OCI-LY3 (cell line): ENCODE results near the gene OAS2.
A peak's percentile ranks its signal among the peaks of the same experiment; 100 is the strongest.

Experiments used
- H2AFZ ChIP-seq: fragments of 200-600, 300-600 bp; shearing (Covaris generic); 2 replicates; pipeline ENCODE4 v1.6.0; 2014; ENCODE audit warnings: antibody characterized with exemption, low read depth, low read length
- H3K27ac ChIP-seq: fragments of 200-600, 300-600 bp; sonication (generic); 2 replicates; pipeline ENCODE4 v1.5.1; 2014; ENCODE audit warnings: mild to moderate bottlenecking, low read length, moderate library complexity, mixed read lengths
- H3K27me3 ChIP-seq: fragments of 200-600, 300-600 bp; sonication (generic); 2 replicates; pipeline ENCODE4 v1.6.1; 2014; ENCODE audit warnings: low read depth, low read length, mixed read lengths
- H3K36me3 ChIP-seq: fragments of 200-600, 300-600 bp; sonication (generic); replicated peaks from 2 replicates; pipeline ENCODE3; 2014; ENCODE audit warnings: low read depth, low read length, mixed read lengths
- H3K4me1 ChIP-seq: fragments of 300-600, 200-600 bp; sonication (generic); 2 replicates; pipeline ENCODE4 v1.6.1; 2014; ENCODE audit warnings: low read length, mixed read lengths
- H3K4me2 ChIP-seq: fragments of 200-600, 300-600 bp; sonication (generic); 2 replicates; pipeline ENCODE4 v1.6.1; 2014; ENCODE audit warnings: low read length, mixed read lengths
- H3K4me3 ChIP-seq: fragments of 300-600, 200-600 bp; sonication (generic); 2 replicates; pipeline ENCODE4 v1.5.1; 2014; ENCODE audit warnings: antibody characterized with exemption, mild to moderate bottlenecking, low read length, moderate library complexity
- H3K79me2 ChIP-seq: fragments of 300-600, 200-600 bp; shearing (Covaris generic); 2 replicates; pipeline ENCODE4 v1.6.1; 2014; ENCODE audit warnings: mild to moderate bottlenecking, low read length, mixed read lengths
- H3K9ac ChIP-seq: fragments of 300-600, 200-600 bp; shearing (Covaris generic); 2 replicates; pipeline ENCODE4 v1.6.0; 2014; ENCODE audit warnings: mild to moderate bottlenecking, low read length, moderate library complexity
- H3K9me3 ChIP-seq: fragments of 200-600, 300-600 bp; shearing (Covaris generic); 2 replicates; pipeline ENCODE4 v1.6.1; 2014; ENCODE audit warnings: low read length, mixed read lengths; ENCODE audit not compliant: insufficient read depth
- H4K20me1 ChIP-seq: fragments of 200-600, 300-600 bp; sonication (generic); 2 replicates; pipeline ENCODE4 v1.6.1; 2016; ENCODE audit warnings: low read length, mixed read lengths; ENCODE audit not compliant: insufficient read depth
- CTCF ChIP-seq: fragments of 200-600, 300-600 bp; sonication (generic); IDR thresholded peaks from 2 replicates; pipeline ENCODE4 v1.5.1; 2014; ENCODE audit warnings: antibody characterized with exemption, low read length, low read depth
- EZH2phosphoT487 ChIP-seq: fragments of 200-600 bp; shearing (Covaris generic); IDR thresholded peaks from 2 replicates; pipeline ENCODE4 v1.6.1; 2018; ENCODE audit warnings: antibody characterized with exemption, mixed run types, low read depth

Gene OAS2

GRCh38 chr12:113002676-113003075 lies 24.4 kb downstream of the OAS2 start:
- H3K9me3 ChIP-seq: peaks cover 12% of the 10 kb centered on the region
- H3K36me3 ChIP-seq: peaks cover 15% of the 10 kb centered on the region
- no peaks in the 10 kb centered on the region for H3K27me3 ChIP-seq
- no peak overlapping the region for H2AFZ ChIP-seq
- H3K4me1 ChIP-seq: peaks cover 22% of the 10 kb centered on the region
- no peak overlapping the region for H3K4me3 ChIP-seq
- no peaks in the 10 kb centered on the region for H3K79me2 ChIP-seq
- no peak overlapping the region for H3K9ac ChIP-seq
- no peaks in the 10 kb centered on the region for H4K20me1 ChIP-seq
- no peak overlapping the region for H3K27ac ChIP-seq
- no peak overlapping the region for H3K4me2 ChIP-seq
- TF ChIP-seq CTCF: no peak
- TF ChIP-seq EZH2phosphoT487: no peak

GRCh38 chr12:113003636-113004035 lies 25.3 kb downstream of the OAS2 start:
- Histone ChIP-seq H3K27ac (no peak overlapping the region), H4K20me1 (no peaks in the 10 kb centered on the region), H3K9ac (no peak overlapping the region), H3K79me2 (no peaks in the 10 kb centered on the region), H3K9me3 (peaks cover 2% of the 10 kb centered on the region), H2AFZ (no peak overlapping the region), H3K4me1 (peaks cover 16% of the 10 kb centered on the region), H3K36me3 (peaks cover 6% of the 10 kb centered on the region), H3K4me2 (no peak overlapping the region), H3K4me3 (no peak overlapping the region), H3K27me3 (no peaks in the 10 kb centered on the region)
- TF ChIP-seq EZH2phosphoT487 (no peak), CTCF (no peak)

GRCh38 chr12:113005762-113006161 lies 27.4 kb downstream of the OAS2 start:
- TF ChIP-seq EZH2phosphoT487 (no peak), CTCF (peak; percentile 24)
- no peaks in the 10 kb centered on the region for H3K4me1 ChIP-seq
- H3K9me3 ChIP-seq: no peaks in the 10 kb centered on the region
- H3K4me2 ChIP-seq: no peak overlapping the region
- H3K36me3 ChIP-seq: peaks cover 6% of the 10 kb centered on the region
- no peak overlapping the region for H3K27ac ChIP-seq
- H3K4me3 ChIP-seq: no peak overlapping the region
- no peaks in the 10 kb centered on the region for H3K27me3 ChIP-seq
- no peak overlapping the region for H2AFZ ChIP-seq
- H3K79me2 ChIP-seq: no peaks in the 10 kb centered on the region
- H4K20me1 ChIP-seq: no peaks in the 10 kb centered on the region
- no peak overlapping the region for H3K9ac ChIP-seq

- Histone ChIP-seq H3K79me2 (no peaks in the 10 kb centered on the region), H3K4me2 (no peak overlapping the region), H3K9me3 (peaks cover 2% of the 10 kb centered on the region; the same call in 1 of the 2 replicates), H3K27me3 (no peaks in the 10 kb centered on the region), H3K4me3 (no peak overlapping the region), H3K9ac (no peak overlapping the region), H4K20me1 (no peaks in the 10 kb centered on the region), H3K4me1 (no peaks in the 10 kb centered on the region), H3K27ac (no peak overlapping the region), H3K36me3 (peaks cover 9% of the 10 kb centered on the region), H2AFZ (no peak overlapping the region)
- TF ChIP-seq EZH2phosphoT487 (no peak), CTCF (no peak)
These were observed 27.9 kb downstream of the OAS2 start for GRCh38 chr12:113006206-113006605.
